ENCODE results near the gene TMEM218. TPM values are rescaled to one million over a fixed set of nuclear protein-coding genes. Genes with fewer than 3 reads are reported as not detected.

TMEM218 gene
- total RNA-seq, 2 experiments from 2014 or later, result 3.9 to 4.4 TPM

- Histone ChIP-seq H3K27ac (ENCODE audit: low read depth in 1 of 2, low read length in 2 of 2) (no peak overlapping the region), H3K36me3 (ENCODE audit: insufficient read depth, low read length) (no peaks in the 10 kb centered on the region), H3K4me3 (ENCODE audit: low read length) (peak overlapping the region; percentile 66), H3K4me1 (ENCODE audit: insufficient read depth, low read length) (peaks cover 14% of the 10 kb centered on the region), H3K9me3 (ENCODE audit: control insufficient read depth in 1 of 2, insufficient read depth in 1 of 2, low read length in 2 of 2) (no peaks in the 10 kb centered on the region), H3K27me3 (ENCODE audit: control insufficient read depth in 1 of 2, insufficient read depth in 2 of 2, low read length in 2 of 2) (peaks cover 10 to 26% of the 10 kb centered on the region in 2 experiments)
- Mint-ChIP-seq H3K4me3 (peak overlapping the region; percentile 74), H3K27me3 (peaks cover 74% of the 10 kb centered on the region), H3K9me3 (no peaks in the 10 kb centered on the region), H3K36me3 (ENCODE audit: low read depth) (no peaks in the 10 kb centered on the region), H3K27ac (no peak overlapping the region), H3K4me1 (ENCODE audit: low read depth) (peaks cover 9% of the 10 kb centered on the region)
- ATAC-seq (ENCODE audit: poor library complexity) (no peak), DNase-seq (peak in 2 of 14 experiments; percentile 16 to 20)
- ChIA-PET CTCF (no interaction called here), POLR2A (interaction anchor here (0.7 to 1.0 kb wide), 2 partner anchors 47 to 48 kb away, joined by 3 read pairs; partner anchors contain the start of gene TMEM218)
- TF ChIP-seq CTCF (IDR thresholded peaks at IDR 0.05), result no peak
- intact Hi-C loops (cut with DNase I, micrococcal nuclease), result no loop called here
These were observed 47.9 kb downstream of the TMEM218 start for GRCh38 chr11:125063429-125064043.

GRCh38 chr11:125062931-125063428 is 48.4 kb downstream of the TMEM218 start, which contains the start of gene SLC37A2:
SLC37A2 (plus strand) TSS chr11:125063305; CDS start chr11:125063368, 63 bp downstream.
- Mint-ChIP-seq H3K4me1 (ENCODE audit: low read depth) (peaks cover 9% of the 10 kb centered on the region), H3K4me3 (peak within 1 kb of the TSS; percentile 85), H3K9me3 (no peaks in the 10 kb centered on the region), H3K27me3 (peaks cover 68% of the 10 kb centered on the region), H3K36me3 (ENCODE audit: low read depth) (no peaks in the 10 kb centered on the region), H3K27ac (no peak within 1 kb of the TSS)
- peaks cover 14% of the 10 kb centered on the region for H3K4me1 ChIP-seq (ENCODE audit: insufficient read depth, low read length)
- intact Hi-C loops (cut with DNase I, micrococcal nuclease), result no loop called here
- ATAC-seq (ENCODE audit: poor library complexity) (peak; percentile 60), DNase-seq (peak in 9 of 14 experiments; percentile 5 to 80 (median 20))
- ChIA-PET POLR2A (no interaction called here), CTCF (no interaction called here)
- no peaks in the 10 kb centered on the region for H3K36me3 ChIP-seq (ENCODE audit: insufficient read depth, low read length)
- H3K4me3 ChIP-seq (ENCODE audit: low read length), result peak within 1 kb of the TSS; percentile 66
- H3K27ac ChIP-seq (ENCODE audit: low read depth in 1 of 2, low read length in 2 of 2), result no peak within 1 kb of the TSS
- H3K27me3 ChIP-seq (ENCODE audit: control insufficient read depth in 1 of 2, insufficient read depth in 2 of 2, low read length in 2 of 2), result peaks cover 10 to 26% of the 10 kb centered on the region in 2 experiments
- no peak for TF ChIP-seq CTCF (IDR thresholded peaks at IDR 0.05)
- H3K9me3 ChIP-seq (ENCODE audit: control insufficient read depth in 1 of 2, insufficient read depth in 1 of 2, low read length in 2 of 2), result no peaks in the 10 kb centered on the region

GRCh38 chr11:125062218-125062930 is 49.1 kb downstream of the TMEM218 start:
- H3K27ac ChIP-seq (ENCODE audit: low read depth in 1 of 2, low read length in 2 of 2), result no peak overlapping the region
- Mint-ChIP-seq H3K27me3 (peaks cover 62% of the 10 kb centered on the region), H3K4me1 (ENCODE audit: low read depth) (peaks cover 9% of the 10 kb centered on the region), H3K36me3 (ENCODE audit: low read depth) (no peaks in the 10 kb centered on the region), H3K4me3 (peak overlapping the region; percentile 85), H3K9me3 (no peaks in the 10 kb centered on the region), H3K27ac (no peak overlapping the region)
- intact Hi-C loops (cut with DNase I, micrococcal nuclease), result no loop called here
- ChIA-PET POLR2A (no interaction called here), CTCF (no interaction called here)
- peaks cover 10 to 26% of the 10 kb centered on the region in 2 experiments for H3K27me3 ChIP-seq (ENCODE audit: control insufficient read depth in 1 of 2, insufficient read depth in 2 of 2, low read length in 2 of 2)
- H3K4me1 ChIP-seq (ENCODE audit: insufficient read depth, low read length), result peaks cover 14% of the 10 kb centered on the region
- H3K9me3 ChIP-seq (ENCODE audit: control insufficient read depth in 1 of 2, insufficient read depth in 1 of 2, low read length in 2 of 2), result no peaks in the 10 kb centered on the region
- no peaks in the 10 kb centered on the region for H3K36me3 ChIP-seq (ENCODE audit: insufficient read depth, low read length)
- no peak for ATAC-seq (ENCODE audit: poor library complexity)
- peak overlapping the region; percentile 66 for H3K4me3 ChIP-seq (ENCODE audit: low read length)
- DNase-seq, result peak in 1 of 14 experiments; percentile 2
- TF ChIP-seq CTCF (IDR thresholded peaks at IDR 0.05), result no peak

Data from CD4-positive, alpha-beta T cell (primary cell).